GM12891 (cell line): ENCODE data around the gene SORL1.
A peak's percentile ranks its signal among the peaks of the same experiment; 100 is the strongest.

Source experiments
- DNase-seq: peaks from one replicate; pipeline ENCODE4 v3.0.0; 2011; ENCODE audit warnings: low spot score; ENCODE audit not compliant: insufficient read length
- FAIRE-seq: peaks from 2 replicates; lab custom pipeline; 2011; peaks lifted over from hg19 to GRCh38; lab: Jason Lieb, UNC
- PAX5 ChIP-seq: IDR thresholded peaks from 2 replicates; pipeline ENCODE4 v1.6.1; 2011; ENCODE audit warnings: low read length, moderate library complexity, mild to moderate bottlenecking; ENCODE audit not compliant: insufficient read depth, severe bottlenecking
- POLR2A ChIP-seq: IDR thresholded peaks from 2 replicates; pipeline ENCODE4 v1.6.1; 2011; ENCODE audit warnings: low read depth, low read length, control low read depth
- POLR2AphosphoS5 ChIP-seq: IDR thresholded peaks from 2 replicates; pipeline ENCODE4 v1.6.1; 2011; ENCODE audit warnings: low read depth, low read length, control low read depth
- POU2F2 ChIP-seq: IDR thresholded peaks from 2 replicates; pipeline ENCODE4 v1.6.1; 2011; ENCODE audit warnings: low read depth, mild to moderate bottlenecking, control low read depth, low read length, moderate library complexity
- SPI1 ChIP-seq: IDR thresholded peaks from 2 replicates; pipeline ENCODE4 v1.6.1; 2011; ENCODE audit warnings: low read depth, low read length, control low read depth
- TAF1 ChIP-seq: IDR thresholded peaks from 2 replicates; pipeline ENCODE4 v1.6.1; 2011; ENCODE audit warnings: low read depth, low read length, control low read depth

Gene SORL1

DNA sequence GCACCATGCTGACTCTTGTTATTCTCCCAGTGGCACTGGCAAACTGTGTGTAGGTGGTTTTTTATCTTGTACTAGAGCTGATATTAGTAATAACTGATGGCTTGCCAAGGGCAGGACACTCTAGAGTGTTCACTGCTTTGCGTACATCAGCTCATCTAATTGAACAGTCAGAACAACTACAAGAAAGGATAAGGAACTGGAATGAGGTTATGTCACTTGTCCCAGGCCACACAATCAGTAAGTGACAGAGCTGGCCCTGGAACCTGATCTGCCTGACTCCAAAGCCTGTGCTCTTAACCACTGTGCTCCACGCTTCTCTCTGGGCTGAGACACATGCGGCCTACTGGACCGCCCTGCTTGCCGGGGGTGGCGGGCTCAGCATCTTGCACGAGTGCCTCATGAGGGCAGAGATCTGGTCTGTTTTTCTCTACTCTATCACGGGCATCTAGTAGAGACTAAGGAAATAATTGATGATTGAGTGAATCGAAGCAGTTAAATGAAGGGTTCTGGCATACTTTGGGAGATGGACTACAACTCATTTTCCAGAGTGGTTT, 156.5 kb downstream of the SORL1 start:
- DNase-seq (no peak), FAIRE-seq (no peak)
- TF ChIP-seq POU2F2 (no peak), PAX5 (no peak), SPI1 (no peak), TAF1 (no peak), POLR2A (no peak)

- no peak for DNase-seq
These were observed 158.6 kb downstream of the SORL1 start for GRCh38 chr11:121610706-121611105.

DNA sequence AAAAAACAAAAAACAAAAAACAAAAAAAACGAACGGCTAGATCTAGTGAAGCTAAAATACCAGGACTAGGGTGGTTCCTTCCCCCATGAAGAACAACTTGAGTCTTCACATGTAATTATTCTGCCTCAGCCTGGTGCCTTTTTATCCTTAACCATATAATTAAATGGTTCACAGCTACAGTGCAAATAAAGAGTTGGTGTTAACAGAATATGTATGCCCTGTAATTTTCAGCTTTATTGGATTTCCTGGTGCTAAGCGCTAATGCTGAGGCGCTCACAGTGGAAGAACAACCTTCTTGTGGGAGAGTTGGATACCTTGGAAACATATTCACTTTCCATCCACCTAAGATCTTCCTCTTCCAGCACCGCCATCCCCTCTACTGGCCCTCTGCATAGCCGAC, 159.1 kb downstream of the SORL1 start:
- DNase-seq (no peak), FAIRE-seq (no peak)
- TF ChIP-seq POLR2AphosphoS5: no peak
- TF ChIP-seq POLR2A: no peak
- no peak for TF ChIP-seq TAF1
- TF ChIP-seq SPI1: no peak

More at GRCh38 chr11:121610706-121611105, 158.6 kb downstream of the SORL1 start:
- TF ChIP-seq SPI1 (no peak), TAF1 (no peak), POLR2AphosphoS5 (no peak), POLR2A (no peak), POU2F2 (no peak), PAX5 (no peak)
- FAIRE-seq: no peak

- FAIRE-seq: no peak
- DNase-seq: no peak
- TF ChIP-seq POLR2AphosphoS5 (no peak), SPI1 (no peak), PAX5 (no peak), POU2F2 (no peak), POLR2A (no peak), TAF1 (no peak)
These were observed 161.6 kb downstream of the SORL1 start for GRCh38 chr11:121613724-121614123.

DNA sequence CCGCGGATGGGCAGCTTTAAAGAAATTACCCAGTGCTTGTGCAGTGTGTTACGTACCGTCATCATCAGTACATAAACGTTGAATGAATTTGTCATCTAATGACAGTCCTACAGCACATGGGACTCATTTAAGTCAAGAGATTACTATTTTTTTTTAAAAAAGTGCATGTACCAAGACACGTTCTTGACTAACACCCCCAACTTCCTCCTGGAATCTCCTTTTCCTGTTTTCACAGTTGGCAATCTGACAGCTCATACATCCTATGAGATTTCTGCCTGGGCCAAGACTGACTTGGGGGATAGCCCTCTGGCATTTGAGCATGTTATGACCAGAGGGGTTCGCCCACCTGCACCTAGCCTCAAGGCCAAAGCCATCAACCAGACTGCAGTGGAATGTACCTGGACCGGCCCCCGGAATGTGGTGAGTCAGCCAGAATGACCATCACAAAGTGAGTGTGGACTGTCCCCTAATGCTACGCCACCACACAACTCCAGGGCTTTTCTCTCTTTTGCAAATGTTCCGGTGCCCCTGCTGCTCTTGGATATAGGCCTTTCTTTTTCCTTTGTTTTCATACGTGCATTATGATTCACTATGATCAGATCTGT, 162.6 kb downstream of the SORL1 start:
- TF ChIP-seq TAF1 (no peak), SPI1 (no peak), POLR2A (no peak), POLR2AphosphoS5 (no peak), POU2F2 (no peak), PAX5 (no peak)
- DNase-seq (no peak), FAIRE-seq (peak; percentile 33)

- no peak for FAIRE-seq
- no peak for DNase-seq
- no peak for TF ChIP-seq PAX5
- no peak for TF ChIP-seq SPI1
- TF ChIP-seq POLR2A: no peak
- no peak for TF ChIP-seq TAF1
- no peak for TF ChIP-seq POLR2AphosphoS5
- no peak for TF ChIP-seq POU2F2
These were observed 163.4 kb downstream of the SORL1 start for GRCh38 chr11:121615501-121615900.

DNA sequence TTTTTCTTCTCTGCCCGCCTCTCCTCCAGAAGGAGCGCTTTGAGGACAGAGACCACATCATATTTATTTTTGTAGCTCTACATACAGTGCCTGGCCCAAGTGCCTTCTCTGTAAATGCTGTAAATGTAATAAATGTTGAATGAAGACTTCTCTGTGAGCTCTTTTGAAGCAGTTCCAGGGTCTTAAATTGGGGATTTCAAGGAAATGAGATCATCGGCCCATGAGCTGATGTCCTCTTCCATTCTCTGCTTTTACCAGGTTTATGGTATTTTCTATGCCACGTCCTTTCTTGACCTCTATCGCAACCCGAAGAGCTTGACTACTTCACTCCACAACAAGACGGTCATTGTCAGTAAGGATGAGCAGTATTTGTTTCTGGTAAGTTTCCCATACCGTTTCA, 166.4 kb downstream of the SORL1 start:
- DNase-seq: no peak
- TF ChIP-seq POLR2AphosphoS5: no peak
- no peak for TF ChIP-seq SPI1
- TF ChIP-seq TAF1: no peak
- no peak for TF ChIP-seq PAX5
- no peak for TF ChIP-seq POLR2A
- TF ChIP-seq POU2F2: no peak
- FAIRE-seq: no peak

- DNase-seq (no peak), FAIRE-seq (no peak)
- TF ChIP-seq POU2F2 (no peak), SPI1 (no peak)
These were observed 173.8 kb downstream of the SORL1 start for GRCh38 chr11:121625777-121626506.

DNA sequence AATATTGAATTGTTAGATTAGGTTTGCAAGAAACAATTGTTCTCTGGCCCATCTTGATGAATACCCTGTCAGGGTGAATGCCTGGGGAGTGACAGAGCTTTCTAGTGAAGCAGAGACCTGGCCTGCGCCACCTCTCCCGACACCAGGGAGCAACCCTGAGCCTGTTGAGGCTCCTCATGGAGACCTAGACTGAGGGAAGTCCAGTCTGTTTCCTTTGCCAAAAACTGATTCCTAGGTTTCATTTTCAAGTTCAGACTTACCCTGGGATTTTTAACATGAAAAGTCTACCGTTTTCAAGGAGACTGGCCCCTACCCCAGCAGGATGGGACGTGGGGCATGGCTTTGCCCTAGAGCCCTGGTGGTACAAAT, 174.4 kb downstream of the SORL1 start:
- TF ChIP-seq POLR2A (no peak), SPI1 (no peak), POU2F2 (no peak), POLR2AphosphoS5 (no peak), TAF1 (no peak), PAX5 (no peak)
- DNase-seq: no peak
- no peak for FAIRE-seq

- TF ChIP-seq POLR2AphosphoS5 (no peak), PAX5 (no peak), POLR2A (no peak), TAF1 (no peak), SPI1 (no peak), POU2F2 (no peak)
- FAIRE-seq (no peak), DNase-seq (no peak)
These were observed 174.9 kb downstream of the SORL1 start for GRCh38 chr11:121626980-121627379.
